Panc1 (cell line): Measurements from ENCODE around the gene TSPAN14. TPM values are rescaled to one million over a fixed set of nuclear protein-coding genes. Genes with fewer than 3 reads are reported as not detected.
"Not testable (repeated sequence)": the region's sequence is repeated elsewhere in the genome, so short reads cannot be mapped to it uniquely, and the experiment has no call there.

Source experiments
- ATAC-seq: fragments of 200-7000 bp; cut with Tn5 transposase; 2 replicates; pipeline ENCODE4 v1.9.1; 2020; ENCODE audit warnings: mild to moderate bottlenecking, moderate library complexity
- BruUV-seq: library from RNA; stranded (reverse); fragments of 400-500 nt; replicated peaks from 2 replicates; lab custom pipeline; 2021; lab: Mats Ljungman, UMichigan
- CTCF ChIA-PET: fragments of 300-600 bp; sonication (Branson Sonifier 250); formaldehyde crosslinking; loops from one replicate; lab custom pipeline; 2022; ENCODE audit warnings: antibody characterized with exemption; lab: Charles Lee
- POLR2A ChIA-PET: fragments of 300-600 bp; sonication (Branson Sonifier 250); formaldehyde crosslinking; loops from one replicate; lab custom pipeline; 2022; ENCODE audit warnings: antibody characterized with exemption; lab: Charles Lee
- DNase-seq: peaks from one replicate; pipeline ENCODE4 v3.0.0-alpha.2; 2010; ENCODE audit warnings: low read depth, low spot score
- H3K27ac ChIP-seq: 2 replicates; pipeline ENCODE4 v1.5.1; 2011; ENCODE audit warnings: mild to moderate bottlenecking, low read length, inconsistent platforms
- H3K27me3 ChIP-seq: fragments of 200-500 bp; sonication (Bioruptor generic); 2 replicates; pipeline ENCODE4 v1.6.0; 2014; ENCODE audit warnings: low read length, inconsistent platforms; ENCODE audit not compliant: control insufficient read depth, insufficient read depth
- H3K36me3 ChIP-seq: fragments of 200-500 bp; sonication (Bioruptor generic); 2 replicates; pipeline ENCODE4 v1.5.1; 2014; ENCODE audit warnings: inconsistent platforms, mild to moderate bottlenecking, low read length, moderate library complexity; ENCODE audit not compliant: control insufficient read depth, insufficient read depth
- H3K4me1 ChIP-seq: 2 replicates; pipeline ENCODE4 v1.5.1; 2011; ENCODE audit warnings: inconsistent platforms, mild to moderate bottlenecking, low read length, moderate library complexity; ENCODE audit not compliant: control insufficient read depth, insufficient read depth
- H3K4me3 ChIP-seq, 2 experiments: 2 replicates each; pipeline ENCODE4 v1.5.1; 2011 to 2012; ENCODE audit warnings: low read depth in 2 of 2, low read length in 2 of 2, mild to moderate bottlenecking in 2 of 2, inconsistent platforms in 1 of 2, moderate library complexity in 1 of 2
- H3K9me3 ChIP-seq: fragments of 200-500 bp; sonication (Bioruptor generic); 2 replicates; pipeline ENCODE4 v1.5.1; 2014; ENCODE audit warnings: low read depth, mild to moderate bottlenecking, inconsistent platforms, low read length, moderate library complexity; ENCODE audit not compliant: control insufficient read depth, insufficient read depth
- POLR2AphosphoS5 ChIP-seq: IDR thresholded peaks from 2 replicates; pipeline ENCODE4 v1.6.1; 2012; ENCODE audit warnings: mild to moderate bottlenecking, low read depth, low read length, moderate library complexity
- SIN3A ChIP-seq: IDR thresholded peaks from 2 replicates; pipeline ENCODE4 v1.6.1; 2012; ENCODE audit warnings: low read depth, mild to moderate bottlenecking, low read length, moderate library complexity, borderline replicate concordance; ENCODE audit not compliant: insufficient read depth
- TCF7L2 ChIP-seq: IDR thresholded peaks from 2 replicates; pipeline ENCODE4 v1.6.1; 2011; ENCODE audit warnings: mild to moderate bottlenecking, low read depth, low read length, inconsistent platforms
- in situ Hi-C: cut with HindIII; loops from 2 replicates; pipeline ENCODE4 v1.10.0; 2016; ENCODE audit warnings: low sequenced_read_pairs, low pct_unique_long_range_greater_than_20kb
- intact Hi-C: fragments of 100-400 bp; cut with micrococcal nuclease; formaldehyde crosslinking; loops from one replicate; pipeline ENCODE4 v1.10.0; 2022; ENCODE audit not compliant: unreplicated experiment
- total RNA-seq: library from RNA; stranded (reverse); gene quantifications from one replicate; pipeline ENCODE4 v1.2.1, GENCODE V29; 2021; ENCODE audit not compliant: unreplicated experiment
- TF ChIP-seq, protein P1 (sequence below): fragments of 450-650 bp; IDR thresholded peaks from 2 replicates; pipeline ENCODE4 v1.5.1; 2017; ENCODE audit warnings: mild to moderate bottlenecking
- TF ChIP-seq, protein P2 (sequence below), 2 experiments: IDR thresholded peaks; 2 replicates each; pipeline ENCODE4 v1.6.1; 2011 to 2012; ENCODE audit warnings: low read depth in 2 of 2, control low read depth in 1 of 2, low read length in 1 of 2, mild to moderate bottlenecking in 1 of 2, moderate library complexity in 1 of 2; ENCODE audit not compliant: insufficient read depth in 1 of 2

TSPAN14 gene
- total RNA-seq, 1 experiment from 2014 or later = 39.0 TPM

DNA sequence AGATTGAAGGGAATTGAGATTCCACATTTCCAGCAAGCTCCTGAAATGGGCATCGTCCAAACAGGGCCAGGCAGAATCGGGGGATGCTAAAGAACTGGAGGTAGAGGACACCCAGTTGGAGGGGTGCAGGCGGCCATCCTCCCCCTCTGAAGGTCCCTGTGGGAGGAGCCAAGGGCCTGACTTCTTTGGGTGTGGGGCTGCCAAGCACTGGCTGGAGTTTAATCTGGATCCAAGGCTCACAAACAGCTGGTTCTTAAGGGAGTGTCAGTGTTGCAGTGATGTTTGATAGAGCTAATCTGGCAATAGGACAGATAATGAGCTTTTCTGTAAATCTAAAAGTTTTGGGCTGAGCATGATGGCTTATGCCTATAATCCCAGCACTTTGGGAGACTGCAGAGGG, 20.8 kb downstream of the TSPAN14 start:
- H3K36me3 ChIP-seq = no peaks in the 10 kb centered on the region
- no peaks in the 10 kb centered on the region for H3K27me3 ChIP-seq
- H3K4me1 ChIP-seq = peaks cover 6% of the 10 kb centered on the region
- H3K27ac ChIP-seq = no peak overlapping the region
- peaks cover 8% of the 10 kb centered on the region; the same call in 1 of the 2 replicates for H3K9me3 ChIP-seq
- BruUV-seq = no TSS peak
- TF ChIP-seq, protein P1, sequence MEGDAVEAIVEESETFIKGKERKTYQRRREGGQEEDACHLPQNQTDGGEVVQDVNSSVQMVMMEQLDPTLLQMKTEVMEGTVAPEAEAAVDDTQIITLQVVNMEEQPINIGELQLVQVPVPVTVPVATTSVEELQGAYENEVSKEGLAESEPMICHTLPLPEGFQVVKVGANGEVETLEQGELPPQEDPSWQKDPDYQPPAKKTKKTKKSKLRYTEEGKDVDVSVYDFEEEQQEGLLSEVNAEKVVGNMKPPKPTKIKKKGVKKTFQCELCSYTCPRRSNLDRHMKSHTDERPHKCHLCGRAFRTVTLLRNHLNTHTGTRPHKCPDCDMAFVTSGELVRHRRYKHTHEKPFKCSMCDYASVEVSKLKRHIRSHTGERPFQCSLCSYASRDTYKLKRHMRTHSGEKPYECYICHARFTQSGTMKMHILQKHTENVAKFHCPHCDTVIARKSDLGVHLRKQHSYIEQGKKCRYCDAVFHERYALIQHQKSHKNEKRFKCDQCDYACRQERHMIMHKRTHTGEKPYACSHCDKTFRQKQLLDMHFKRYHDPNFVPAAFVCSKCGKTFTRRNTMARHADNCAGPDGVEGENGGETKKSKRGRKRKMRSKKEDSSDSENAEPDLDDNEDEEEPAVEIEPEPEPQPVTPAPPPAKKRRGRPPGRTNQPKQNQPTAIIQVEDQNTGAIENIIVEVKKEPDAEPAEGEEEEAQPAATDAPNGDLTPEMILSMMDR = no peak
- TF ChIP-seq, protein P2, sequence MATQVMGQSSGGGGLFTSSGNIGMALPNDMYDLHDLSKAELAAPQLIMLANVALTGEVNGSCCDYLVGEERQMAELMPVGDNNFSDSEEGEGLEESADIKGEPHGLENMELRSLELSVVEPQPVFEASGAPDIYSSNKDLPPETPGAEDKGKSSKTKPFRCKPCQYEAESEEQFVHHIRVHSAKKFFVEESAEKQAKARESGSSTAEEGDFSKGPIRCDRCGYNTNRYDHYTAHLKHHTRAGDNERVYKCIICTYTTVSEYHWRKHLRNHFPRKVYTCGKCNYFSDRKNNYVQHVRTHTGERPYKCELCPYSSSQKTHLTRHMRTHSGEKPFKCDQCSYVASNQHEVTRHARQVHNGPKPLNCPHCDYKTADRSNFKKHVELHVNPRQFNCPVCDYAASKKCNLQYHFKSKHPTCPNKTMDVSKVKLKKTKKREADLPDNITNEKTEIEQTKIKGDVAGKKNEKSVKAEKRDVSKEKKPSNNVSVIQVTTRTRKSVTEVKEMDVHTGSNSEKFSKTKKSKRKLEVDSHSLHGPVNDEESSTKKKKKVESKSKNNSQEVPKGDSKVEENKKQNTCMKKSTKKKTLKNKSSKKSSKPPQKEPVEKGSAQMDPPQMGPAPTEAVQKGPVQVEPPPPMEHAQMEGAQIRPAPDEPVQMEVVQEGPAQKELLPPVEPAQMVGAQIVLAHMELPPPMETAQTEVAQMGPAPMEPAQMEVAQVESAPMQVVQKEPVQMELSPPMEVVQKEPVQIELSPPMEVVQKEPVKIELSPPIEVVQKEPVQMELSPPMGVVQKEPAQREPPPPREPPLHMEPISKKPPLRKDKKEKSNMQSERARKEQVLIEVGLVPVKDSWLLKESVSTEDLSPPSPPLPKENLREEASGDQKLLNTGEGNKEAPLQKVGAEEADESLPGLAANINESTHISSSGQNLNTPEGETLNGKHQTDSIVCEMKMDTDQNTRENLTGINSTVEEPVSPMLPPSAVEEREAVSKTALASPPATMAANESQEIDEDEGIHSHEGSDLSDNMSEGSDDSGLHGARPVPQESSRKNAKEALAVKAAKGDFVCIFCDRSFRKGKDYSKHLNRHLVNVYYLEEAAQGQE (IDR thresholded peaks at IDR 0.05; ENCODE audit: insufficient read depth in 1 of 2, low read depth in 2 of 2, low read length in 1 of 2) = no peak
- TF ChIP-seq POLR2AphosphoS5 (no peak), SIN3A (no peak), TCF7L2 (no peak)
- H3K4me3 ChIP-seq = no peak overlapping the region
- ChIA-PET POLR2A (no interaction called here), CTCF (interaction anchor here (1.0 kb wide), 1 partner anchor 31 kb away, joined by 5 read pairs; no protein-coding TSS in a partner anchor)
- in situ Hi-C loops = no loop called here
- DNase-seq (no peak), ATAC-seq (no peak)
- intact Hi-C loops = no loop called here

- H3K4me3 ChIP-seq, BruUV-seq, H3K4me1 ChIP-seq, DNase-seq, intact Hi-C loops, ATAC-seq, H3K9me3 ChIP-seq, H3K36me3 ChIP-seq, CTCF ChIA-PET, POLR2A ChIA-PET, in situ Hi-C loops, H3K27me3 ChIP-seq, H3K27ac ChIP-seq: not testable (repeated sequence)
Observed at GRCh38 chr10:80475641-80476040, 21.5 kb downstream of the TSPAN14 start.

DNA sequence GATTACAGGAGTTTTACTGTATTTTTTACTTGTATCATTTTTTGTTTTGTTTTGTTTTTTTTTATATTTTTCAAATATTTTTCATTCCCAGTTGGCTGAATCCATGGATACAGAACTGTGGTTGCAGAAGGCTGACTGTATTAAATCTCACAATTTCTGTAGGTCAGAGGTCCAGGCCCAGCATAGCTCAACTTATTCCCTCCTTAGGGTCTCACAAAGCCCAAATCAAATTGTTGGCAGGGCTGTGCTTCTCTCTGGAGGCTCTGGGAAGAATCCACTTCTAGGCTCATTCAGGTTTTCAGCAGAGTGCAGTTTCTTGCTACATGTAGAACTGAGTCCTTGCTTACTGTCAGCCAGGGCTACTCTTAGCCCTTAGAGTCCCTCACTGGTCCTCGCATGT, 22.6 kb downstream of the TSPAN14 start:
- ChIA-PET CTCF (no interaction called here), POLR2A (no interaction called here)
- no TSS peak for BruUV-seq
- Histone ChIP-seq H3K4me3 (no peak overlapping the region), H3K36me3 (no peaks in the 10 kb centered on the region), H3K4me1 (peaks cover 6% of the 10 kb centered on the region), H3K27ac (no peak overlapping the region), H3K9me3 (peaks cover 8% of the 10 kb centered on the region; the same call in 1 of the 2 replicates), H3K27me3 (no peaks in the 10 kb centered on the region)
- TF ChIP-seq SIN3A (no peak), POLR2AphosphoS5 (no peak), TCF7L2 (no peak)
- TF ChIP-seq, protein P2 (IDR thresholded peaks at IDR 0.05; ENCODE audit: insufficient read depth in 1 of 2, low read depth in 2 of 2, low read length in 1 of 2) = no peak
- TF ChIP-seq, protein P1 = no peak
- intact Hi-C loops (no loop called here), in situ Hi-C loops (no loop called here)
- DNase-seq (no peak), ATAC-seq (no peak)
